SHP77 (cell line): ENCODE measurements around the gene ATXN2.
"Not testable (repeated sequence)": the region's sequence is repeated elsewhere in the genome, so short reads cannot be mapped to it uniquely, and the experiment has no call there.

Experiments used
- DNase-seq, 2 experiments: peaks; one replicate each; lab custom pipeline; 2025; lab: John Stamatoyannopoulos, UW

Gene ATXN2

DNA sequence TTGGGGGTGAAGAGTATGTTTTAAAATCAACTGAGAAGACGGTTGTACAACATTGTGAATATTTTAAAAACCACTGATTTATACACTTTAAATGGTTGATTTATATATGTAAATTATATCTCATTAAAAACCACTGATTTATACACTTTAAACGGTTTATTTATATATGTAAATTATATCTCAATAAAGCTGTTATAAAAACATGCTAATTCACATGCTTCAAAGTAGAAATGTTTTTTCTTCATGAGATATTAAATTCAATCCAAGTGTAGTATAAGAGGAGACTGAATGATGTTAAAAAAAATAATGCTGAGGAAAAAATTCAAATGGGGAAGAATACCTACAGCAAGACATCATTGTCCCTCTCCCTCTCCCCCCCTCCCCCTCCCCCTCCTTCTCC lies 92.9 kb downstream of the ATXN2 start:
- DNase-seq, result no peak

DNA sequence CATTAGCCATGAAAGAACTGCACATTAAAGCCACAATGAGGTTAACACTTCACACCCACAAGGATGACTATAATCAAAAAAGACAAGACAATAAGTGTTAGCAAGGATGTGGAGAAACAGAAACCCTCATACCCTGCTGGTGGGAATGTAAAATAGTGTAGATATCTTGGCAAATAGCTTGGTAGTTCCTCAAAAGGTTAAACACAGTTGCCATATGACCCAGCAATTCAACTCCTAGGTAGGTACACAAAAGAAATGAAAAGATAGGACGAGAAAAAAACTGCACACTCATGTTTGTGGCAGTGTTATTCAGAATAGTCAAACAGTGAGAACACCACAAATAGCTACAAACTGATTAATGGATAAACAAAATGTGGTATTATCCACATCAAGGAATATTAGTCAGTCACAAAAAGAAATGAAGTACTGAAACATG lies 93.5 kb downstream of the ATXN2 start:
- DNase-seq, result no peak

DNA sequence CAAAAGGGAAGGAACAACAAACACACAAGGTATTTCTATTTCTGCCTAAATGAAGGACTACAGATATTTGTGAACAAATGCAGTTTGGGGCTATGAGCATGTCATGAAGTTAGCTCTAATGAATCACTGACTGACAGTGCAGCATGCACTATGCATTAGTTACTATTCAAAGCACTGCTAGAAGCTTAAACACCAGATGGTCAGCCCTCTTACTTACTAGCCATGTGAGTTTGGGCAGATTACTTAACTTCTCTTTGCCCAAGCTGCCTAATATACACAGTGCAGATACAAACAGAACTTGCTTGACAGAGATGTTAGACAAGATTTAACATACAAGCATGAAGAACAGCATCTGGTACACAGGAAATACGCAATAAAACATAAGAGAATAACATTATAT lies 96.0 kb downstream of the ATXN2 start:
- no peak for DNase-seq

DNA sequence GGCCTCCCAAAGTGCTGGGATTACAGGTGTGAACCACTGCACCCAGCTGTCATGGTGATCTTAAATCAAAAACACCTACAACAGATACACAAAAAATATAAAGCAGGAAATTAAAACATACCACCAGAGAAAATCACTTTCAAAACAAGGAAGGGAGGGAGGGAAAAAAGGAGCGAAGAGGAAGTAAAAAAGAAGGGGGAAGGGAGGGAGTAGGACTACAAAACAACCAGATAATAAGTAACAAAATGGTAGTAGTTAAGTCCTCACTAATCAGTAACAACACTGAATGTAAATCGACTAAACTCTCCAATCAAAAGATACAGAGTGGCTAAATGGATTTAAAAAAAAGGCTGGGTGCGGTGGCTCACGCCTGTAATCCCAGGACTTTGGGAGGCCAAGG lies 104.4 kb downstream of the ATXN2 start:
- no peak for DNase-seq

DNA sequence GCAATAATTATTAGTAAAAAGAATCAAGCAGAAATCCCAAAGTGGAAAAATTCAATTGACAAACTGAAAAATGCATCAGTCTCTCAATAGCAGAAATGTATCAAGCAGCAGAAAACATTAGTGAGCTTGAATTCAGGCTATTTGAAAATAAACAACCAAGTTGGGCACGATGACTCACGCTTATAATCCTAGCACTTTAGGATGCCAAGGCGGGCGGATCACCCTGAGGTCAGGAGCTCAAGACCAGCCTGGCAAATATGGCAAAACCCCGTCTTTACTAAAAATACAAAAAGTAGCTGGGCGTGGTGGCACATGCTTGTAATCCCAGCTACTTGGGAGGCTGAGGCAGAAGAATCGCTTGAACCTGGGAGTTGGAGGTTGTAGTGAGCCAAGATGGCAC lies 106.1 kb downstream of the ATXN2 start:
- not testable (repeated sequence) for DNase-seq

DNA sequence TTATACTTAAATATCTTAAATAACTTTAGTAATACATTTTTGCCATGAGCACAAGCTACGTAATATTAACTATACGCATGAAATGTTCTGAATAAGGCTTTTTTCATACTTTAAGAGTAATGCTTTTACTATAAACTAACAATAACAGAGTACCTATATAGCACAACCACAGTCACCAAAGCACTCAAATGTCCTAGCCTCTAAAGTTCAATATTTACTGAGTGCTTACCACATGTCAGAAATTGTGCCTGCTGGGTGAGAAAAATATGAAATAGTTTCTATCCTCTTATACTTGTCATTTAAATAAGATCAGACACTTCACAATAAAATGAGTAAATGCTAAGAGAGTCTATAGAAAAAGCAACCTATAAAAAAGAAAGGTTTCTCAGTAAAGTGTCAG lies 110.3 kb downstream of the ATXN2 start:
- DNase-seq, result no peak

DNA sequence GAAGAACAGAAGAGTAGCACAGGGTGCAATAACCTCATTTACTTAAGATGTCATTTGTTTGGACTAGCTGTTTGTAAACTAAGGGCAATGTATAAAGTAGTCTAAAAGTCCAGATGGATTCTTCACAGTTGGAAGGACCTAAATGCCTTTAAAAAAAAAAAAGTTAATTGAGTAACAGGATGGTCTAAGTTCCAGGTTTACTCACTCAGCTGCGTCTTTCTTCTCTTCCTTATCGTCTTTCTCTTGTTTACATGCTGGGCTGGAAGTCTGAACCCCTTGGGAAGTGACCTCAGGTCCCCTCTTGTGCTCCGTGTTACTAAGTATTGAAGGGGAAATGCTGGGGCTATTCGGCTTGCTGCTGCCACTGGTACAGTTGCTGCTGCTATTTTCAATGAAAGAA lies 110.8 kb downstream of the ATXN2 start:
- DNase-seq, result no peak

DNA sequence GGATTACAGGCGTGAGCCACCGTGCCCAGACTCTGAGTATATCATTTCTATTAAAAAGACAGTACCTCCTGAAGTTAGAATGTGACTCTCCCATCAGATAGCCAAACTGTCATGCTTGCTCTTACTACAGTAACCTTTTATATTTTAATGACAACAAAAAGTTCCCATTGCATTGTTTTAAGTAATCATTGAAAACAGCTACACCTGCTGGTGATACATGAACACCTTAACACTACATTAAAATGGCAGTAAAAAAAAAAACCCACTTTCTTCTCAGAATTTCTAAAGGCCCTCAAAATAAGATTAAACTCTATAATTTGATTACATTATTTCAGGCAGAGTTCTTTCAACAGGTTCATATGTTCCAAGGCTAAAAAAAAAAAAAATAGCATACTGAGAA lies 116.7 kb downstream of the ATXN2 start:
- DNase-seq, result no peak

DNA sequence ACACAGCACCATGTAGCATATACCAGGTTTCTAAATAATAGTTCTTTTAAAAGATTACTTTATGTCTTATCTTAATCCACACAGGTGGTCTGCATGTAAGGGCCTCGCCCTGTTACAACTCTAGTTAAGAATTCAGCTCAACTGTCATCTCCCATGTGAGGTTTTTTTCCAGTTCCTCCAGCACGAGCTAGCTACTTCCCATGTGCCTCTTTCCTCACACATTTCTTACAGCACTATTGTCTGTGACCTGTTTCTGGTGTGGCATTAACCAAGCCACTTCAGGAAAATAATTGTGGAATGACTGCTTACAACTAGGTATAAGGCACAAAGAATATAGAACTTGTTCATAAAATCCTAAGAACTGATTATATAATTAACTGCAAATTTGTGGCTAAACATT lies 127.9 kb downstream of the ATXN2 start:
- DNase-seq, result no peak

DNA sequence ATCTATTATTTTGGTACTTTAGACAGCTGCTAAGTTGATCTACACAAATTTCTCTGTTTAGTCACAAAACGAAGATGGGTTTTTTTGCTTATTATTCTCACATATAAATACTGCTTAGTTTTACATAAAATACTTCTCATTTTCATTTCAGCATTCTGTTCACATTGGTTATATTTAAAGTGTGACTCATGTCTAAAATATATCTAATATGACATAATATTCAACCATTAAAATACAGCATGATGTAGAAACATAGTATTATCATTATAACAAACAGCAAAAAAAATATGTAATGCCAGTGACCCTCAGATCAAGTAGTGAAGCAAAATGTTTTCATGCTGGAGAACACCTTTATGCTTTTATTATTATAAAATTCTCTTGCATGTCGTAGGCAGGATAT lies 129.7 kb downstream of the ATXN2 start:
- no peak for DNase-seq

DNA sequence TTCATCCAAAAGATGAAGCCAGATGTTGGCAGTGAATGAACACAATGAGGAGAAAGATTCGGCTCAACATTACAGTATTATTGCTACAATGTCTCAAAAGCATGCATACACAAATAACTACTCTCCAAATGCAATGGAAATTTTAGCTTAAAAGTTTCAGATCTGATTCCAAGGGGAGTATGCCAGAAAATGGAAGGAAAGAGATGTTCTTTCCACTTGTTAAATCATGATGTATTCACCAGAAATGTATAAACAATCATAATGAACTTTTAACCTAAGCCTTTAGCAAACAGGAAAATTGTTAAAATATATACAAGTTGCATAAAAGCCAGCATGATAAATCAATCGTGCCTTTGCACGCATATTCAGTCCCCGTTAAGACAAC lies 131.3 kb downstream of the ATXN2 start:
- no peak for DNase-seq

DNA sequence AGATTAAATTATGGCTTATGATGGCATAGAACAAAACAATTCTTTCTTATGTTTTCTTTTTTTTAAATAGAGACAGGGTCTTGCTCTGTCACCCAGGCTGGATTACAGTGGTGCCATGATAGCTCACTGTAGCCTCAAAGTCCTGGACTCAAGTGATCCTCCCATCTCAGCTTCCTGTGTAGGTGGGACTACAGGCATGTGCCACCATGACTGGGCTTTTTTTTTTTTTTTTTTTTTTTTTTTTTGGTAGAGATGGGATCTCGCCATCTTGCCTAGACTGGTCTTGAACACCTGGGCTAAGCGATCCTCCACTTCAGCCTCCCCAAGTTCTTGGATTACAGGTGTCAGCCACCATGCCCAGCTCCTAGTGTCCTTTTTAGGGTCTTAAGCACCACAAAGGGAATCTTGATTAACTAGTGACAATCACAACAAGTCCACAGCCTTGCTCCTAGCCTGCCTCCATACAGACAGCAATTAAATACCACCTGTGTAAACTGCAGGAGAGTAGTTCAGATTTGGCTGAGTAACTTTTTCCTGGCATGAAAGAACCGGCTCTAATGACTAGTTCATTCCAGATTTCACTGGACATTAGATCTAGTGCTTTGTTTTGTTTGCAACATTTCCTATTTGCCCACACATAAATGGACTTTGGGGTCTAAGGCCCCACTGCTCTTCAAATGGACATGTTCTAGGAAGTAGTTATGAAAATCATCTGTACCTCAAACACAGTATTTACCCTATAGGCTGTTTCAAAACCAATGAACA lies 131.8 kb downstream of the ATXN2 start:
- DNase-seq, result no peak

DNA sequence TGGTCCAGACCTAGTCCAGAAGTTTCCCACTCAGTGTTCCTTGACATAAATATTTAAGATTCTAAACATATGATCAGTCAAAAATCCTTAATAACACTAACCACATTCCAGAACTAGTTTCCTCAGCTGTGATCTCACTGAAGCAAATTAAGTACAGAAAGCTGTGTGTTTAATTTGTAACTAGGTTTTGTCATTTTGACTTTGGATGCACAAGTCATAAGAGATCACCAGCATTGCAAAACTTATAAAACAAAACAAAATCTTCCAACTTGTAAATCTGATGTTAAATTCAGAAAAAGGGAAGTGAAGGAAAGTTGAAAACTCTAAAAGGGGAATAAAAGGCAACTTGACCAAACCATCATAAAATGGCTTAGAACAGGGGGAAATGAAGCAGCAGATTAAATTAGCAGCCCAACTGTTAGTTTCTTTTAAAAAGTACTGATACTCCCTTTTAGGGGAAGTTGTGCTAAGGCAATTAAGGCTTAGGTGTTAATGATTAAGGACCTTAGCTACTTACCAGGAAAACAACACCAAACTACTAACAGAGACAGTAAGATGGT lies 136.8 kb downstream of the ATXN2 start:
- no peak for DNase-seq

DNA sequence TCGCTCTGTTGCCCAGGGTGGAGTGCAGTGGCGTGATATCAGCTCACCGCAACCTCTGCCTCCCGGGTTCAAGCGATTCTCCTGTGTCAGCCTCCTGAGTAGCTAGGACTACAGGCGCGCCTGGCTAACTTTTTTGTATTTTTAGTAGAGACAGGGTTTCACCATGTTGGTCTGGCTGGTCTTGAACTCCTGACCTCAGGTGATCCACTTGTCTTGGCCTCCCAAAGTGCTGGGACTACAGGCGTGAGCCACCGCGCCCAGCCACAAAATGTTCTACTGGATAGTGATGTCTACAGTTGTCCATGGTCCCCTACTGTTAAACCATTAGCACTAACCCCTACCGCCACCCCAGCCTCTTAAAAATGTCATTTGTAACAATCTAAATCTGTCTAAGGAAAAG lies 139.0 kb downstream of the ATXN2 start:
- not testable (repeated sequence) for DNase-seq

DNA sequence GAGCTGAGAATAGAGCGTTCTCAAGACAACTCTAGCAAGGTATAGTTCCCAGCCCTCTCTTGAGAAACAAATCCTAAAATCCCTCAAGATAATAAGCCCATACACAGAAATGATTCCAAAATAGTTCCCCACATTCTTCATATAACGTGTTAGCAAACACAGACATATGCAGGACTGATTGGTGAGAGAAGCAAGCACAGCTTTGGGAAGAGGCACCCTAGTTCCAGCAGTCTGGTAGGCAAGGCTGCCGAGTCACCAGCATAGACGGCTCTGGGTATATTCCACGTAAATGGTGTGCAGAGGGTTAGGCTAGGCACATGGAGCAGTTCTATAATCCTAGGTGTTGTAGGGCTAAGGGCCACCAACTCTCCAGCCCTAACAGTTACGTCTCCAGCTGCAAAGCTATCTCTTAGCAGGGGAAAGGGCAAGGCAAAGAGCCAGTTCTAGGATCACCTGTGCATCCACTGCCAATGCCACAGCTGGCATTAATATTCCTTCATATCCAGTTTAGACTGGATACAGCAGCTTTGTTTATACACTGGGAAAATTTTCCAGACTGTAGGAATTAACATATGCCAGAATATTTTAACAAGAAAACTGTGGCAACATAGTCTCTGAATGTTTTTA lies 140.5 kb downstream of the ATXN2 start:
- DNase-seq, result no peak

DNA sequence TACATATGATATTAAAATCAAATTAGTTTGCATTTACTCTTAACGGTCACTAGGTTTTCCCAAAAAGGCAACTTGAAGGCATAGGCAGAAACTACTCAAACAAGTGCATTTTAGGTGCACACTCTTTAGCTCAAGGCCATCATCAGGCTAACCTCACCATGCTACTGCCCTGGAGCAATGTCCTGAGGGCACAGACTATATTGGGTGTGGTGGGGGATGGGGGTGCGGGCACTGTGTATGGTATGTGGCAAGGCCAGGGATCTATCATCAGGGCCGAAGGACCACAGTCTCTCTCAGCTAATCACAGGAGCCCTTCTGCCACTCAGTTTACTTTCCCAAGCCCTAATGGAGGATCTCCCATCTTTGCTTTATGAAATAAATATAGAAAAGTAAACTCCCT lies 141.5 kb downstream of the ATXN2 start:
- DNase-seq, result no peak

DNA sequence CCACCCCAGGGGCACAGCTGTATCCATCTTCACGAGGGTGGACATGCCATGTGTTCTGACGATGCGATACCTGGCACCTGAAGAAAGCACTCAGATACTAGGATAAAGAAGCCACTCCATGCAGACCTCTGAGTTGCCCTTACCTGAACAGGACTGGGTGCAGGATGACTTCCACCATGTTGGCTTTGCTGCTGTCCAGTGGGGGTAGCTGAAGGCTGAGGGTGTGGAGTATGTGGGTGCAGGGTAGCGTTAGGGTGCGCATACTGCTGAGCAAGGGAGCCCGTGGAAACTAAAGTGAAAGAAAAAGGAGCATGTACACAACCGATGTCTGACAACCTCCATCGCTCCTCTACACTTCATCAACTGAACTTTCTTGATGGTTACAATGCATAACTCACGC lies 142.0 kb downstream of the ATXN2 start:
- no peak for DNase-seq

DNA sequence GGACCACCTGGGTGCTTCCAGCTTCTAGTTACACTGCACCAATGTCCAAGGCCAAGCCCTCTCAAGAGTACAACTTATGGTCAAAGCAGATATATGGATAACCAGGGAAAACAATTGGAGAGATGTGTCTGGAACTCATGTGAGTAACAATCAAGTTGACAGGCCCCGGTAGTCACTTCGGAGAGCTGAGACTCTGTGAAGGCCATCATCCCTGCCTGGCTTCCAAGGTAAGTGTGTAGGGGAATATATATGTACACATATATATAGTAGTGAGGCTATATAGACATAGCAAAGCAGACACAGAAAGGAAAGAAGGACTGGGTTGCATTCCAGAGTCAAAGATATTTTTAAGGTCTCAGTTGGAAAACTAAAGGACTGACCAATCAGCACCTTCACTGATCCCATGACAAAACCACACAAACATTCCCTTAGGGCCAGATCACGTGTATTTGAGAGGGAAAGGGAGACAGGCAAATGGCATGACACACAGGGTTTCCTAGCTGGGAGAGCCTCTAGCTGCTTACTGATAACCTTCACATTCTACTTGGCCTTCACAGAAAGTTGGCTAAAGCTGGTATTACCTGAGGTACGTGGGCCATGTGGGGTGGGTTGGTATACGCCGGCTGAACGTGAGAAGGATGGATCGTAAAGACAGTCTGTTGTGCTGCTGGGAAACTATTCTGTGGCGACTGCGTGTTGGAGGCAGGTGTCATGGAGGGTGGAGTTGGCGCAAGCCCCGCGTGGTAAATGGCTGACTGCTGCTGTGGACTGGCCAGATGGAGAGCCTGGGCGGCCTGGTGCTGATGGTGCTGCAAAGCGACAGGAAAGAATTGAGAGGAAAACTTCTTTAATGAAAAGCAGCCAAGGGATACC lies 143.4 kb downstream of the ATXN2 start:
- DNase-seq, result no peak

DNA sequence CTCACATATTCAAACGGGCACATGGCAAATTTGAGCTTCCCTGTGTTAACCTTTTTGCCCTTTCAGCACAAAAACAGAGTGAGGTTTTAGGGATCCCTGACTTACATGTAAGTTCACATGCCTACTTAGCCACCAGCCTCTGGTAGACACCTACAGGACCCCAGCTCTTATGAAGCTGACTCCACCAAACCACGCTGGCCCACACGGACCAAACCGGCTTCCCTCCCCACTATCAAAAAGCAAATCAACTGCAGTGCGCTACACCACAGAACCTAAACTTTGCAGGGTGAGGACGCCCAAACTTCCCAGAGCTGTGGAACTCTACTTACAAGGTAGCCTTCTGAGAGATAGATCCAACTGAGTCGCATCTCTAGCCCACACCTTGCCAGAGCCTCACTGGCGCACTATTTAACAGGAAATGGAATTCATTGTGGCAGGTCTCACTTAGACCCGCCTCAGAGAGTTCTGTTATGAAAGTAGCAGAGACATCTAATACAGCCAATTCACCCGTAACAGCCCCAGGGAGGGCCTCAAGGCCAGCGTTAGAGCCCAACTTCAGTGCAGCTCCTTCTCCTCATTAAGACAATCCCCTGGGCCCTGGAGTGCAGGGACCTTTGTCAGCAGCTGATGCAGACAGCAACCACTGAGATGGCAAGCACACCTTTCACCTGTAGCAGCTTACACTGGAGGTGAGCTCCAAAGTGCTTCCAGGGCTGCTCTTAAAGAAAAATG lies 144.2 kb downstream of the ATXN2 start:
- DNase-seq, result no peak

DNA sequence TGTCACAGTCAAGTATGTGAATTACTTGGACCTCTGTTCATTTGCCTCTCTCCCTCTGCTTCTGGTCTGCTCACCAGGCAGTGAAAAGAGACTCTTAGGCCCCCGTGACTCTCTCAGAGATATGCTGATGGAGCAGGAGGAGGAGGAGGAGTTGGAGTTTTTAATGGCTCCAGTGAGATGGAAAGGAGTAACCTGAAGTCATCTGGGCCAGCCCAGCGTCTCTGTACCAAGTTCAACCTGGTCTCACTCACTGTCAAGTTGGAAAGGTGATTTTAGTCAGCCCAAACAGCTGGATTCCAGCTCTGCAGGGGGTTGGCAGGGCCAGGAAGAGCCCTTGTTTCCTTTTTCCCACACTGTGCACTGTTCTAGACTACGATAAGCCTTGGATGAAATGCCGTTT lies 144.8 kb downstream of the ATXN2 start:
- no peak for DNase-seq

DNA sequence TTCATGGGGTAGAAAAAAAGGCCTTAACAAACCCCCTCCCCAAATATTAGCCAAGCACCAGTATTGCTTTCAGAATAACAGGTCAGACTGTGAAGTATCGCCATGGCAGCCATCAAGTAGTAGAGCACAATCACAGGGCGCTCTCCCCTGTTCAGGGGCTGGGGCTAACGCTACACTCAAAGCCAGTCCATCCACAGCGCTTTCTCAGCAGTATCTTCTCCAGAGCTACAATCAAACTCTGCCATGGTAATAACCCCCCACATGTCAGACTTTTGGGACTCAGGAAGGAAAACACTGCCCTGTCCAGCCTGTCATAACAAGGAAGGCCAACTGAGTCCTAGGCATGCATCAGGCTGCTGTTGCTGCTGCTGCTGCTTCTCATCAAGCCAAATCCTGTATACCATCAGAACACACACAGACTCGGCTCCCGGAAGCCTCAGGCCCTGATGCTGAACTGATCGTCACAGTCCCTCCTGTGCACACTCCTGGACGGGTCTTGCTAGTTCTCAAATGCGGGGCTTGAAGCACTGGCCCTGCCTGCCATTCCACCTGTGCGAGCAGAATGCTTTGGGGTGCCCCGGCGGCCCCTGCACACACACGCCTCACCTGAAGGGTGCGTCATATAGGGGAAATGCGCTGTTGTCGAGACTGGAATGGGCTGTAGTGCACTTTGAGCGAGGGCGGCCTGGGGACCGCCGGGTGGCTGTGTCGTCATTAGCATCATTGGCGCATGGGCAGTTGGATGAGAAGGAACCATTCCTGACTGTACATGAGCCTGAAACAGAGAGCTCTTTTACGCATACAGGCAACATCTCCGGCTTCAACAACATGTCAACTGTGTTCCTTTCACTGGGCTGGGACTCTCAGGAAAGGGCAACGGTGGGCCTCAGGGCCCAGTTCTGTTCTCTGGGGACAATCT lies 145.8 kb downstream of the ATXN2 start:
- DNase-seq, result no peak
